HL-60 (cell line): ENCODE measurements around the gene POLR1A.

Experiments used
- DNase-seq, 2 experiments: peaks; one replicate each; pipeline ENCODE4 v3.0.0-alpha.2; 2010 to 2020; ENCODE audit warnings: low read depth in 1 of 2, low spot score in 1 of 2
- H3K27ac ChIP-seq: fragments of 250-450 bp; sonication (Bioruptor Pico); replicated peaks from 2 replicates; pipeline ENCODE4 v1.5.1; 2020; ENCODE audit warnings: mild to moderate bottlenecking, moderate library complexity
- H3K27me3 ChIP-seq: fragments of 250-450 bp; sonication (Bioruptor Pico); 2 replicates; pipeline ENCODE4 v1.5.1; 2021; ENCODE audit warnings: mild to moderate bottlenecking, moderate library complexity; ENCODE audit not compliant: insufficient read depth, poor library complexity, severe bottlenecking
- H3K4me3 ChIP-seq: replicated peaks from 2 replicates; pipeline ENCODE4 v1.5.1; 2011; ENCODE audit warnings: mild to moderate bottlenecking, control low read depth, low read length; ENCODE audit not compliant: insufficient read depth
- GABPA ChIP-seq: IDR thresholded peaks from 2 replicates; pipeline ENCODE4 v1.6.1; 2012; ENCODE audit warnings: low read depth
- POLR2AphosphoS5 ChIP-seq: IDR thresholded peaks from 2 replicates; pipeline ENCODE4 v1.6.1; 2012; ENCODE audit warnings: low read depth
- SPI1 ChIP-seq: IDR thresholded peaks from 2 replicates; pipeline ENCODE4 v1.6.1; 2012; ENCODE audit warnings: low read depth, mild to moderate bottlenecking, borderline replicate concordance
- long read RNA-seq: library from polyadenylated mRNA; unstranded; transcript quantifications from one replicate; pipeline ENCODE4 v2.0.0, GENCODE V29; 2020
- TF ChIP-seq, protein P1 (sequence below): IDR thresholded peaks from 2 replicates; pipeline ENCODE4 v1.6.1; 2012; ENCODE audit warnings: low read depth; ENCODE audit not compliant: insufficient replicate concordance
- TF ChIP-seq, protein P2 (sequence below): IDR thresholded peaks from one replicate; pipeline ENCODE4 v1.5.1; 2011; ENCODE audit warnings: low read length, control low read depth, inconsistent platforms; ENCODE audit not compliant: insufficient read depth

POLR1A gene
- long read RNA-seq, full-length matches to known transcripts: 7 of 50 reads
- long read RNA-seq, partial matches to known transcripts: 21 of 50 reads
- long read RNA-seq, other reads (novel, unspliced or antisense): 22 of 50 reads

DNA sequence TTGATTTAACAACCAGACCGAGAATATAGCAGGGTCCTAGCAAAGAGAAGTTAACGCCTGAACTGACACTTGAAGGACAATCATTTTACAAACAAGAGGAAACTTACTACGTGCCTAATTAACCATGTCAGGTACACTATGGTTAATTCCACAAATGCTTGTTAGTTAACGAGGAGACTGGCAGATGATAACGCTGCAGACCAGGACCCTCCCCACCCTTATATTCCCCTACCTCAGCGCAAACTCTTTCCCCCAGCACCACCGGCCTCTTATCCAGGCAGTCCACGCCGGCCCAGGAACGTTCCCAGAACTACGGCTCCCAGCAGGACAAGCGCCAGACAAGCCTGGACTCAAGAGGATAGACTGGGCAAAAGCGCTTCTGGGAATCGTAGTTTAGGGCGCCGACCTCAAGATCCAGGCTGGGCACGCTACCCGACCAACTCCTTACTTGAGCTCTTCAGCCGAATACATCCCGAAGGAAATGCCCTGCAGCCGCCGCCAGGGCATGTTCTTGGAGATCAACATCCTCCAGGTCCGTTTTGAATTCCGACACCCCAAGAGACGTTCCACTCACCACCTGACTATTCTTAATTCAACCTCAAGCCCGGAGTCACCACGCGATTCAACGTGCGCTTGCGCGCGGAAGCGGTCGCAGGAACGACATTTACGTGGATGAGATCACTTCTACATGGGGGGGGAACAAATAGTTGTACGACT, at the start of gene POLR1A:
POLR1A (minus strand) TSS at position 635 of the 717 bp plus-strand sequence; CDS start at position 525, 110 bp downstream.
- H3K27me3 ChIP-seq: no peaks in the 10 kb centered on the region
- no peak for TF ChIP-seq GABPA
- TF ChIP-seq, protein P1, sequence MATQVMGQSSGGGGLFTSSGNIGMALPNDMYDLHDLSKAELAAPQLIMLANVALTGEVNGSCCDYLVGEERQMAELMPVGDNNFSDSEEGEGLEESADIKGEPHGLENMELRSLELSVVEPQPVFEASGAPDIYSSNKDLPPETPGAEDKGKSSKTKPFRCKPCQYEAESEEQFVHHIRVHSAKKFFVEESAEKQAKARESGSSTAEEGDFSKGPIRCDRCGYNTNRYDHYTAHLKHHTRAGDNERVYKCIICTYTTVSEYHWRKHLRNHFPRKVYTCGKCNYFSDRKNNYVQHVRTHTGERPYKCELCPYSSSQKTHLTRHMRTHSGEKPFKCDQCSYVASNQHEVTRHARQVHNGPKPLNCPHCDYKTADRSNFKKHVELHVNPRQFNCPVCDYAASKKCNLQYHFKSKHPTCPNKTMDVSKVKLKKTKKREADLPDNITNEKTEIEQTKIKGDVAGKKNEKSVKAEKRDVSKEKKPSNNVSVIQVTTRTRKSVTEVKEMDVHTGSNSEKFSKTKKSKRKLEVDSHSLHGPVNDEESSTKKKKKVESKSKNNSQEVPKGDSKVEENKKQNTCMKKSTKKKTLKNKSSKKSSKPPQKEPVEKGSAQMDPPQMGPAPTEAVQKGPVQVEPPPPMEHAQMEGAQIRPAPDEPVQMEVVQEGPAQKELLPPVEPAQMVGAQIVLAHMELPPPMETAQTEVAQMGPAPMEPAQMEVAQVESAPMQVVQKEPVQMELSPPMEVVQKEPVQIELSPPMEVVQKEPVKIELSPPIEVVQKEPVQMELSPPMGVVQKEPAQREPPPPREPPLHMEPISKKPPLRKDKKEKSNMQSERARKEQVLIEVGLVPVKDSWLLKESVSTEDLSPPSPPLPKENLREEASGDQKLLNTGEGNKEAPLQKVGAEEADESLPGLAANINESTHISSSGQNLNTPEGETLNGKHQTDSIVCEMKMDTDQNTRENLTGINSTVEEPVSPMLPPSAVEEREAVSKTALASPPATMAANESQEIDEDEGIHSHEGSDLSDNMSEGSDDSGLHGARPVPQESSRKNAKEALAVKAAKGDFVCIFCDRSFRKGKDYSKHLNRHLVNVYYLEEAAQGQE: no peak
- TF ChIP-seq SPI1: no peak; the same call in 1 of the 2 replicates
- TF ChIP-seq POLR2AphosphoS5: no peak
- TF ChIP-seq, protein P2, sequence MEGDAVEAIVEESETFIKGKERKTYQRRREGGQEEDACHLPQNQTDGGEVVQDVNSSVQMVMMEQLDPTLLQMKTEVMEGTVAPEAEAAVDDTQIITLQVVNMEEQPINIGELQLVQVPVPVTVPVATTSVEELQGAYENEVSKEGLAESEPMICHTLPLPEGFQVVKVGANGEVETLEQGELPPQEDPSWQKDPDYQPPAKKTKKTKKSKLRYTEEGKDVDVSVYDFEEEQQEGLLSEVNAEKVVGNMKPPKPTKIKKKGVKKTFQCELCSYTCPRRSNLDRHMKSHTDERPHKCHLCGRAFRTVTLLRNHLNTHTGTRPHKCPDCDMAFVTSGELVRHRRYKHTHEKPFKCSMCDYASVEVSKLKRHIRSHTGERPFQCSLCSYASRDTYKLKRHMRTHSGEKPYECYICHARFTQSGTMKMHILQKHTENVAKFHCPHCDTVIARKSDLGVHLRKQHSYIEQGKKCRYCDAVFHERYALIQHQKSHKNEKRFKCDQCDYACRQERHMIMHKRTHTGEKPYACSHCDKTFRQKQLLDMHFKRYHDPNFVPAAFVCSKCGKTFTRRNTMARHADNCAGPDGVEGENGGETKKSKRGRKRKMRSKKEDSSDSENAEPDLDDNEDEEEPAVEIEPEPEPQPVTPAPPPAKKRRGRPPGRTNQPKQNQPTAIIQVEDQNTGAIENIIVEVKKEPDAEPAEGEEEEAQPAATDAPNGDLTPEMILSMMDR: no peak
- peak within 1 kb of the TSS; percentile 88 for H3K4me3 ChIP-seq
- H3K27ac ChIP-seq: peak within 1 kb of the TSS; percentile 96
- peak; percentile 87 to 92 for DNase-seq

DNA sequence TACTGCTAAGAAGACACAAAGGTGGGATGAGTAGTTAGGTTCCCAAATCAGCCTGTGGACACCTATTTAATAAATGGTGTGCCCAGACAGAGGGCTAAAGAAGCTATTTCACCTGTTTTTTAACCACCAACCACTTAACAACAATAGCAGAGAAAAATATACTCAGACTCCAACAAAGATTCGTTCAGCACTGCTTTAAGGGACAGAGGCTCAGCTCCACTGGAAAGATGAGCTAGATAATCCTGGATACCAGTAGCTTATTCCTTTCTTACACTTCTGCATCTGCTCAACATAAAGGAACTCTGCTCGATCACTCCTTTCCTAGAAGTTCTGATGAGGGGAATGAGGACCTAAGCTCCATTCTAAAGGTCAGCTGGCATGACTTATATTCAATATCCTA, 44.8 kb upstream of the POLR1A start:
- no peak for DNase-seq
- TF ChIP-seq GABPA (no peak), POLR2AphosphoS5 (no peak)
- no peak overlapping the region for H3K4me3 ChIP-seq
- no peaks in the 10 kb centered on the region for H3K27me3 ChIP-seq
- no peak overlapping the region for H3K27ac ChIP-seq

DNA sequence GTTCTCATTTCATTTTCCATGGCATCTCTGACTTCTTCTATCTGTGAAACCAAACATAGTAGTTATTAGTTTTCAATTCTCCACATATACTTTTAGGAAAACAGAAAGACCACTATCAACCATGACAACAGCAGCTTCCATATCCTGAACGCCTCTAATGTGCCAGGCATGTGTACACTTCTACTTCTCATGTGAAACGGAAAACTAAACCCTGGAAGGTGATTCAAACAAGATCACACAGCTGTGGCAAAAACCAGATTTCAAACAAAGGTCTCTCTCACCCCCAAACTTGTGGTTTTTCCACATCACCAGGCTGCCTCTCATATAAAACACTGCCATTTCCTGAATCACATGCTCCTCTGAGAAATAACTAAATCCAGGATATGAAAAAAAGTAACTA, 42.1 kb upstream of the POLR1A start:
- no peak overlapping the region for H3K27ac ChIP-seq
- no peaks in the 10 kb centered on the region for H3K27me3 ChIP-seq
- DNase-seq: no peak
- H3K4me3 ChIP-seq: no peak overlapping the region
- TF ChIP-seq POLR2AphosphoS5 (no peak), SPI1 (no peak)
- TF ChIP-seq, protein P2: no peak

DNA sequence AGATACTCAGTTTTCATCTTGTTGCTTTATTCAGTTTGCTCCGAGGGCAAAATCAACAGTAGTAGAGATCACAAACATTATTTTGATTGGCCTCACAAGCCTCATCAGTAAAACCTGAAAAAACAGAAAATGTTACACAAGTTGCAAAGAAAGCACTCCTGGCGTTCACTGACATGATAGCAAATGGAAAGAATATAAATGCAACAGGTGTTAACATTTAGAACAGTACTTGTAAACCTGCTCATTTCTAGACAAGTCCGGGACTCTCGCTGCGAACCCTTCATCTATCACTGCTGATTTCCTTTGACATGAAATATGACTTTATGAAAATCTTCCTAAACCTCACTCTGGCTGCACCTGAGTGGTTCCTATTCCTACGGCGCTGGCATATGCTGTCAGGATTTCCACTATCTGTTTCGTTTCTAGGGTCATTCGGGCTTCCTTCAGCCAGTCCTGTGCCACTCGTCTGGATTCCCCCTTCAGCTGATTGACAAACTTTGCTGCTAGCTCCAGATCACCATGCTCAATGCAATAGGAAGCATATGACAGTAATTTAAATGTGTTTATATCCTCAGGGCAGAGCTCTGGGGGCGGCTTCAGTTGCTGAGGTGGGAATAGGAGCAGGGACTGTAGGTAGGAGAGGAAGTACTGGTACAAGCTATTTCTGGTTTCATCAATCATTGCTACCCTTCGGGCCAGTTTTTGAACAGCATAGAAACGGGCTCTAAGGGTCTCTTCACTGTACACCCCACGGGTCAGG, 38.4 kb upstream of the POLR1A start:
- 0 out of 2 replicates have a peak overlapping the region, but pooled peaks have one; percentile 22 for H3K27ac ChIP-seq
- H3K27me3 ChIP-seq: no peaks in the 10 kb centered on the region
- TF ChIP-seq POLR2AphosphoS5 (no peak; the same call in none of the 2 replicates), SPI1 (no peak), GABPA (no peak)
- TF ChIP-seq, protein P2: no peak
- TF ChIP-seq, protein P1: no peak
- no peak overlapping the region for H3K4me3 ChIP-seq
- no peak for DNase-seq
